COR-L47 (cell line): ENCODE measurements around the gene NRGN.

Source experiments
- DNase-seq: peaks from one replicate; lab custom pipeline; 2025; lab: John Stamatoyannopoulos, UW

The NRGN gene

GRCh38 chr11:124739479-124740276 is at the start of gene NRGN:
NRGN (plus strand) TSS chr11:124739942; CDS start chr11:124740085, 143 bp downstream.
- DNase-seq = peak; percentile 87

GRCh38 chr11:124693142-124693541 is 46.6 kb upstream of the NRGN start:
- no peak for DNase-seq

- no peak for DNase-seq
Observed at GRCh38 chr11:124699547-124699946, 40.2 kb upstream of the NRGN start.

GRCh38 chr11:124700028-124700427 is 39.7 kb upstream of the NRGN start:
- no peak for DNase-seq

- DNase-seq = no peak
Observed at GRCh38 chr11:124707829-124708228, 31.9 kb upstream of the NRGN start.

GRCh38 chr11:124712392-124712791 is 27.4 kb upstream of the NRGN start:
- DNase-seq = no peak

GRCh38 chr11:124716591-124716990 is 23.2 kb upstream of the NRGN start:
- no peak for DNase-seq

GRCh38 chr11:124717421-124717785 is 22.3 kb upstream of the NRGN start:
- no peak for DNase-seq

- no peak for DNase-seq
Observed at GRCh38 chr11:124717786-124718651, 21.7 kb upstream of the NRGN start.

GRCh38 chr11:124718801-124719200 is 20.9 kb upstream of the NRGN start:
- no peak for DNase-seq

- no peak for DNase-seq
Observed at GRCh38 chr11:124719534-124719933, 20.2 kb upstream of the NRGN start.

- no peak for DNase-seq
Observed at GRCh38 chr11:124722176-124722575, 17.6 kb upstream of the NRGN start.

GRCh38 chr11:124724979-124725718 is 14.6 kb upstream of the NRGN start:
- no peak for DNase-seq

GRCh38 chr11:124725719-124726105 is 14.0 kb upstream of the NRGN start:
- DNase-seq = no peak

GRCh38 chr11:124727474-124727873 is 12.3 kb upstream of the NRGN start:
- DNase-seq = no peak

GRCh38 chr11:124728134-124728533 is 11.6 kb upstream of the NRGN start:
- DNase-seq = no peak

- no peak for DNase-seq
Observed at GRCh38 chr11:124729571-124729970, 10.2 kb upstream of the NRGN start.

- no peak for DNase-seq
Observed at GRCh38 chr11:124732230-124732629, 7.5 kb upstream of the NRGN start.

GRCh38 chr11:124736736-124737135 is 3.0 kb upstream of the NRGN start:
- DNase-seq = no peak

GRCh38 chr11:124737638-124738305 is 2.0 kb upstream of the NRGN start:
- DNase-seq = no peak

- no peak for DNase-seq
Observed at GRCh38 chr11:124738713-124739478, 846 bp upstream of the NRGN start.
